Gastroesophageal sphincter (tissue), 4 donors: ENCODE results near the gene SEZ6L. TPM values are rescaled to one million over a fixed set of nuclear protein-coding genes. Genes with fewer than 3 reads are reported as not detected.
A peak's percentile ranks its signal among the peaks of the same experiment; 100 is the strongest.

ENCODE experiments used
- ATAC-seq: fragments of 150-250 bp; one replicate; pipeline ENCODE4 v1.9.1; 2016; ENCODE audit warnings: mild to moderate bottlenecking, moderate library complexity
- H3K27ac ChIP-seq, 4 donors: fragments of 200-600 bp; sonication (generic) in 3 of 4; 1 replicate in 3 of 4; 2 replicates in 1 of 4; pipeline ENCODE4 v1.5.1; 2016 to 2019
- H3K27me3 ChIP-seq: fragments of 200-600 bp; sonication (generic); one replicate; pipeline ENCODE4 v1.5.1; 2019
- H3K36me3 ChIP-seq, 2 donors: fragments of 200-600 bp; sonication (generic); one replicate each; pipeline ENCODE4 v1.5.1; 2019; ENCODE audit warnings: control low read depth in 1 of 2
- H3K4me1 ChIP-seq, 3 donors: fragments of 200-600 bp; sonication (generic); 1 replicate in 2 of 3; 2 replicates in 1 of 3; pipeline ENCODE4 v1.5.1; 2016 to 2019; ENCODE audit warnings: control low read depth in 2 of 3
- H3K4me3 ChIP-seq, 2 donors: fragments of 200-600 bp; sonication (generic); one replicate each; pipeline ENCODE4 v1.5.1; 2019; ENCODE audit warnings: mild to moderate bottlenecking in 1 of 2, moderate library complexity in 1 of 2
- H3K9me3 ChIP-seq, 3 donors: fragments of 200-600 bp; sonication (generic); one replicate each; pipeline ENCODE4 v1.5.1; 2017 to 2019; ENCODE audit warnings: control low read depth in 2 of 3
- CTCF ChIP-seq, 4 experiments: fragments of 200-600 bp in 2 of 4; fragments of 450-650 bp in 2 of 4; sonication (generic) in 1 of 4; IDR thresholded peaks; one replicate each; pipeline ENCODE4 v1.5.1; 2017 to 2019; ENCODE audit warnings: antibody characterized with exemption in 4 of 4, mild to moderate bottlenecking in 2 of 4, moderate library complexity in 2 of 4
- EP300 ChIP-seq: sonication (generic); formaldehyde crosslinking; IDR thresholded peaks from one replicate; pipeline ENCODE4 v1.6.1; 2017; ENCODE audit warnings: antibody characterized with exemption, mild to moderate bottlenecking
- POLR2A ChIP-seq, 2 donors: fragments of 450-650 bp; IDR thresholded peaks; one replicate each; pipeline ENCODE4 v1.6.1; 2017; ENCODE audit warnings: antibody characterized with exemption in 2 of 2, mild to moderate bottlenecking in 2 of 2, moderate library complexity in 1 of 2
- POLR2AphosphoS5 ChIP-seq: sonication (generic); formaldehyde crosslinking; IDR thresholded peaks from one replicate; pipeline ENCODE4 v1.6.1; 2017; ENCODE audit warnings: antibody characterized with exemption
- WGBS, 2 donors: methylation state at CpG; one replicate each; pipeline ENCODE4 v1.1.5; 2018; ENCODE audit warnings: low coverage in 1 of 2; 5-methylcytosine and 5-hydroxymethylcytosine counted together
- total RNA-seq, 4 donors: library from RNA; depleted of rRNA; stranded (reverse); fragments of >200 nt; gene quantifications; one replicate each; pipeline ENCODE4 v1.1.0, GENCODE V29; 2016

Gene SEZ6L
- total RNA-seq = under 1 TPM; 0.12 to 0.47 (median 0.28) TPM

- H3K4me3 ChIP-seq = peak within 1 kb of the TSS; percentile 8 to 55
- no peak for TF ChIP-seq CTCF (IDR thresholded peaks at IDR 0.05)
- TF ChIP-seq POLR2A (IDR thresholded peaks at IDR 0.05) = no peak
- H3K4me1 ChIP-seq = peaks cover 0 to 18% (median 11%) of the 10 kb centered on the region in 3 donors
- no peaks in the 10 kb centered on the region for H3K36me3 ChIP-seq
- ATAC-seq = peak; percentile 22
- no peak within 1 kb of the TSS for H3K27ac ChIP-seq
- peaks cover 97% of the 10 kb centered on the region for H3K27me3 ChIP-seq
- H3K9me3 ChIP-seq = no peaks in the 10 kb centered on the region
- 0% methylated on average over 3 of the region's 92 CpGs; no CpG with 5 or more reads in 1 of the 2 donors for WGBS, 2 donors
Observed at GRCh38 chr22:26169315-26170111, at the start of gene SEZ6L. Gene SEZ6L (plus strand): TSS chr22:26169462. CDS start chr22:26169670, 208 bp downstream.

GRCh38 chr22:26122920-26123468 lies 46.3 kb upstream of the SEZ6L start:
- Histone ChIP-seq H3K27me3 (peaks cover 19% of the 10 kb centered on the region), H3K36me3 (no peaks in the 10 kb centered on the region), H3K9me3 (no peaks in the 10 kb centered on the region), H3K4me1 (no peaks in the 10 kb centered on the region), H3K27ac (no peak overlapping the region), H3K4me3 (no peak overlapping the region)
- TF ChIP-seq EP300 = no peak
- no peak for TF ChIP-seq POLR2AphosphoS5
- TF ChIP-seq CTCF (IDR thresholded peaks at IDR 0.05) = no peak
- TF ChIP-seq POLR2A (IDR thresholded peaks at IDR 0.05) = no peak
- 85 to 92% methylated on average over 4 of the region's 4 CpGs for WGBS, 2 donors
- no peak for ATAC-seq

GRCh38 chr22:26124991-26125725 lies 44.1 kb upstream of the SEZ6L start:
- 53 to 71% methylated on average over 8 to 9 of the region's 10 CpGs for WGBS, 2 donors
- ATAC-seq = no peak
- TF ChIP-seq POLR2AphosphoS5 (no peak), CTCF (IDR thresholded peaks at IDR 0.05) (no peak), POLR2A (IDR thresholded peaks at IDR 0.05) (no peak), EP300 (no peak)
- Histone ChIP-seq H3K4me1 (no peaks in the 10 kb centered on the region), H3K27ac (no peak overlapping the region), H3K36me3 (no peaks in the 10 kb centered on the region), H3K27me3 (peaks cover 25% of the 10 kb centered on the region), H3K9me3 (no peaks in the 10 kb centered on the region), H3K4me3 (no peak overlapping the region)

GRCh38 chr22:26127126-26127525 lies 42.1 kb upstream of the SEZ6L start:
- 56 to 64% methylated on average over 2 of the region's 5 CpGs for WGBS, 2 donors
- H3K27ac ChIP-seq = no peak overlapping the region

More at GRCh38 chr22:26127126-26127525, 42.1 kb upstream of the SEZ6L start:
- TF ChIP-seq POLR2AphosphoS5 (no peak), POLR2A (IDR thresholded peaks at IDR 0.05) (no peak), CTCF (IDR thresholded peaks at IDR 0.05) (no peak), EP300 (no peak)
- ATAC-seq = no peak
- Histone ChIP-seq H3K9me3 (no peaks in the 10 kb centered on the region), H3K36me3 (no peaks in the 10 kb centered on the region), H3K27me3 (peaks cover 32% of the 10 kb centered on the region), H3K4me1 (no peaks in the 10 kb centered on the region), H3K4me3 (no peak overlapping the region)
